Stimulated activated naive B cell treated with anti-CD40 and anti-IgM and Interleukin-4, amounts not matched to agents 10 μg/mL and 1 μg/mL and 100 μg/mL, for 72 hours (primary cell): ENCODE data around the gene OR52B2.
A peak's percentile ranks its signal among the peaks of the same experiment; 100 is the strongest.
"Not testable (repeated sequence)": the region's sequence is repeated elsewhere in the genome, so short reads cannot be mapped to it uniquely, and the experiment has no call there.

Experiments used
- ATAC-seq, 2 donors: fragments of 150-1000 bp; cut with Tn5 transposase; replicated peaks; 2 replicates each; pipeline ENCODE4 v1.10.0; 2021; ENCODE audit warnings: moderate library complexity in 1 of 2
- DNase-seq: peaks from one replicate; pipeline ENCODE4 v3.0.0; 2021
- H3K27ac Mint-ChIP-seq: one replicate; pipeline ENCODE4 v1.8.0; 2022; ENCODE audit warnings: mild to moderate bottlenecking, mixed read lengths
- H3K27me3 Mint-ChIP-seq, 2 donors: one replicate each; pipeline ENCODE4 v1.8.0; 2022; ENCODE audit warnings: mixed read lengths in 2 of 2
- H3K36me3 Mint-ChIP-seq, 2 donors: one replicate each; pipeline ENCODE4 v1.8.0; 2022; ENCODE audit warnings: mixed read lengths in 2 of 2, mild to moderate bottlenecking in 1 of 2
- H3K4me1 Mint-ChIP-seq, 2 donors: one replicate each; pipeline ENCODE4 v1.8.0; 2022; ENCODE audit warnings: mixed read lengths in 2 of 2, mild to moderate bottlenecking in 1 of 2
- H3K4me3 Mint-ChIP-seq, 2 donors: one replicate each; pipeline ENCODE4 v1.8.0; 2022; ENCODE audit warnings: mild to moderate bottlenecking in 2 of 2, mixed read lengths in 2 of 2, moderate library complexity in 1 of 2
- H3K9me3 Mint-ChIP-seq, 2 donors: one replicate each; pipeline ENCODE4 v1.8.0; 2022; ENCODE audit warnings: mixed read lengths in 2 of 2, mild to moderate bottlenecking in 1 of 2

The OR52B2 gene

DNA sequence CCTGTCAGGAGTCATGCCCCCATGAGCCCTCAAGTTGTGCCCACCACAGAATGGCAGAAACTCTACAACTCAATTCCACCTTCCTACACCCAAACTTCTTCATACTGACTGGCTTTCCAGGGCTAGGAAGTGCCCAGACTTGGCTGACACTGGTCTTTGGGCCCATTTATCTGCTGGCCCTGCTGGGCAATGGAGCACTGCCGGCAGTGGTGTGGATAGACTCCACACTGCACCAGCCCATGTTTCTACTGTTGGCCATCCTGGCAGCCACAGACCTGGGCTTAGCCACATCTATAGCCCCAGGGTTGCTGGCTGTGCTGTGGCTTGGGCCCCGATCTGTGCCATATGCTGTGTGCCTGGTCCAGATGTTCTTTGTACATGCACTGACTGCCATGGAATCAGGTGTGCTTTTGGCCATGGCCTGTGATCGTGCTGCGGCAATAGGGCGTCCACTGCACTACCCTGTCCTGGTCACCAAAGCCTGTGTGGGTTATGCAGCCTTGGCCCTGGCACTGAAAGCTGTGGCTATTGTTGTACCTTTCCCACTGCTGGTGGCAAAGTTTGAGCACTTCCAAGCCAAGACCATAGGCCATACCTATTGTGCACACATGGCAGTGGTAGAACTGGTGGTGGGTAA, 29.2 kb upstream of the OR52B2 start, which contains the start of gene OR52W1:
OR52W1 (plus strand) TSS at position 51 of the 637 bp plus-strand sequence; CDS start at position 51, 0 bp downstream.
- peaks cover 8 to 13% of the 10 kb centered on the region in 2 donors for H3K4me1 Mint-ChIP-seq

DNA sequence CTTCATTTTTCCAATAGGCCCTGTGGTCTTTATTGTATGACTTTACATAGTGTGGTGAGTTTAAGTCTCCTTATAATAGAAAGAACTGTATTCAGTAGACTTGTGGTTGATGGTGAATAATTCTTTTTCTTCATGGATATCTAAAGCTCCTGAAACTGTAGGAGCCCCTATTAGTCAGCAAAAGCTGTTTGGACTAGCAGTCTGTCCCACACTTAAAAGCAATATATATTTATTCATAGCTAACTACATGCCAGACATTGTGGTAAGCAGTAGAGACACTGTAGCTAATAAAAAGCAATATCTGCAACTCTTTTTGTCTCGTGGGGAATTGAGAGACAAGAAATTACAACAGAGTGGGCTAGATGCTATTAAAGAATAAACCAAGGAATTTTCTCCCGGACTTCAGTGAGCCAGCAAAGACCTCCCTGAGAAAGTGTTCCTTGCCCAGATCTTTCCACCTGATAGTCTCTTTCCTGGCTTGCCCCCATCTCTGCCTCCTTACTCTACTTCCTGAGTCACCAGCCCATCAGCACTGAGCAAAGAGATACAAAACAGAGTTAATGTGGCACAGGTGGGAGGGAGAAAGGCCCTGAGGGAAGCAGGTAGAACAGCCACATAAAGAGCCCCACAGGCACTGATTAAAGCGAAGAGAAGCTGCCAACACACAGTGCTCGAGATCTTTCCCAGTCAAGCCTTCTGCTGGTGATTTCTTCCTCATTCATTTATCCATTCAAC, 27.5 kb upstream of the OR52B2 start:
- no peak overlapping the region for H3K4me3 Mint-ChIP-seq
- peaks cover 10 to 12% of the 10 kb centered on the region in 2 donors for H3K36me3 Mint-ChIP-seq
- H3K27me3 Mint-ChIP-seq = no peaks in the 10 kb centered on the region
- no peaks in the 10 kb centered on the region for H3K9me3 Mint-ChIP-seq
- no peak for ATAC-seq
- no peak overlapping the region for H3K27ac Mint-ChIP-seq
- no peaks in the 10 kb centered on the region for H3K4me1 Mint-ChIP-seq
- no peak for DNase-seq

More for the DNA sequence above, 29.2 kb upstream of the OR52B2 start, which contains the start of gene OR52W1:
- Mint-ChIP-seq H3K27me3 (no peaks in the 10 kb centered on the region), H3K9me3 (no peaks in the 10 kb centered on the region), H3K27ac (no peak within 1 kb of the TSS), H3K36me3 (peaks cover 16% of the 10 kb centered on the region in 2 donors), H3K4me3 (no peak within 1 kb of the TSS)
- ATAC-seq (no peak), DNase-seq (no peak)

DNA sequence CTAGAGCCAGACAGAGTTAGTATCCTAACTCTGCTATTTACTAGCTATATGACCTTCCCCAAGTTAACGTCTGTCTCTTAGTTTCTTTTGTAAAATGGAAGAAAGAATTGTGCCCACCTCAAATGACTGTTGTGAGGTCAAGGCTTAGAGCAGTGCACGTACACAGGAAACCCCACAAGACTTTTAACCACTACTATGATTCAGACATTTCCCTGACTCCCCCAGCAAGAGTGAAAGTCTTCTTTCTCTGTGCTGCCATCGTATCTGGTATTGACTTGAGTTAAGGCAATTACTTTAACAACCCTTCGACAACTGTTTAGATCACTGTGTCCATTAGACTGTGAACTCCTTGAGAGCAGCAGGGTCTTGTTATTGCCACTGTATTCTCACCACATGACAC, 26.3 kb upstream of the OR52B2 start:
- Mint-ChIP-seq H3K27me3 (peaks cover 0 to 6% of the 10 kb centered on the region in 2 donors), H3K36me3 (peaks cover 9 to 12% of the 10 kb centered on the region in 2 donors)
- no peak for ATAC-seq

DNA sequence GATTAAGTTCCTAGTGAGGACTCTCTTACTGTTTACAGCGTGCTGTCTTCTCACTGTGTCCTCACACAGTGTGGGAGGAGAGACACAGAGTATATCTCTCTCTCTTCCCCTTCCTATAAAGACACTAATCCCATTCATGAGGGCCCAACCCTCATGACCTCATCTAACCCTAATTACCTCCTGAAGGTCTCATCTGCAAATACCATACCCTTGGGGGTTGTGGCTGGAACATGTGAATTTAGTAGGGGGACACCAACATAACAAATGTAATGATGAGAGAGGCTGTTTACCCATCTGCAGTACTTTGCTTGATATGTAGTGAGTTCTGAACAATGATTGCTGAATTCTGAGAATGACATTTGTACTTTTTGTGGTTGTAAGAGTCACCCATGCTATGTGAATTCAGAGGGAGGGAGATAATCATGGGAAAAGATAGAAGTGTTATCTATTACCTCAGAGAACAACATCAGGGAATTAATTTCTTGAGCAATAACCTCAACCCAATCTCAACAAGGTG, 24.0 kb upstream of the OR52B2 start:
- H3K4me3 Mint-ChIP-seq = no peak overlapping the region
- DNase-seq (no peak), ATAC-seq (peak in 1 of 2 donors; percentile 42)
- no peaks in the 10 kb centered on the region for H3K9me3 Mint-ChIP-seq
- H3K36me3 Mint-ChIP-seq = no peaks in the 10 kb centered on the region
- no peaks in the 10 kb centered on the region for H3K4me1 Mint-ChIP-seq
- H3K27me3 Mint-ChIP-seq = peaks cover 0 to 6% of the 10 kb centered on the region in 2 donors
- H3K27ac Mint-ChIP-seq = no peak overlapping the region

More for the DNA sequence above, 26.3 kb upstream of the OR52B2 start:
- no peak for DNase-seq
- H3K4me3 Mint-ChIP-seq = no peak overlapping the region
- H3K9me3 Mint-ChIP-seq = no peaks in the 10 kb centered on the region
- no peak overlapping the region for H3K27ac Mint-ChIP-seq
- no peaks in the 10 kb centered on the region for H3K4me1 Mint-ChIP-seq

DNA sequence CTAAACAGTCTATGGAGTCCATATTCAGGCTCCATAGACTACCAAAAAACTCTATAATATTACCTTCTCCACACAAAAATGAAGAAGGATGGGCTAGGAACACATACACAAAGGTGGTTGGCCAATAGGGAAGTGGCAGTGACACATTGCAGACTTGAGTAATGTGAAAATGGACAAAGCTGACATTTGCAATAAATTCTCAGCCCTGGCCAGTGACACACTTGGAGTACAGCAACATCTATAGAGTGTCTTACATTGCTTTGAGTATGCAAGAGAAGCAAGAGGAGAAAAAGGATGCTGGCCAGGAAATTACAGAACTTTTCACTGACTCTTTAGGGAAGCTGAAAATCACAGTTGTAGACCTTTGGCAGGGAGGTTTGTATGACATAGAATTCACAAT, 21.6 kb upstream of the OR52B2 start:
- no peak for ATAC-seq
- H3K27ac Mint-ChIP-seq = no peak overlapping the region
- no peak for DNase-seq
- peaks cover 0 to 6% of the 10 kb centered on the region in 2 donors for H3K27me3 Mint-ChIP-seq
- no peak overlapping the region for H3K4me3 Mint-ChIP-seq
- no peaks in the 10 kb centered on the region for H3K9me3 Mint-ChIP-seq
- H3K36me3 Mint-ChIP-seq = no peaks in the 10 kb centered on the region
- H3K4me1 Mint-ChIP-seq = no peaks in the 10 kb centered on the region

DNA sequence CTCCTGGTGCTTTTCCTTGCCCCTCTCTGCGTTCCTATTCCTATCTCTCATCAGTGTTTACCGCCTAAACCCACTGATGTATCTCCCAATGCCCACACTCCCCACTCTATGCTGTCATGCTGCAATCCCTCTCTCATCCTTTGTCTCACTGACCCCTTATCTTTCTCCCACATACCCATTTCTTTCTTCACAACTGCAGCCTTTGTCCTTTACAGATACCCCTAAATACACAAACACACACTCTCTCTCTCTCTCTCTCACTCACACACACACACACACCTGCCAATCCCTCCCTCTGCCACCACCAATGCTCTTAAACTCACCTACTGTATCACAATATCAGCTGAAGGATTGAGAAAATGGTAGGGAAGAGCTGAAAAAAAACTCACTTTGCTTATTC, 5.3 kb upstream of the OR52B2 start:
- peaks cover 22% of the 10 kb centered on the region in 2 donors for H3K27me3 Mint-ChIP-seq
- peaks cover 0 to 7% of the 10 kb centered on the region in 2 donors for H3K36me3 Mint-ChIP-seq
- no peak overlapping the region for H3K4me3 Mint-ChIP-seq
- no peaks in the 10 kb centered on the region for H3K4me1 Mint-ChIP-seq
- ATAC-seq (no peak), DNase-seq (no peak)
- H3K27ac Mint-ChIP-seq = no peak overlapping the region
- H3K9me3 Mint-ChIP-seq = peaks cover 0 to 5% of the 10 kb centered on the region in 2 donors

DNA sequence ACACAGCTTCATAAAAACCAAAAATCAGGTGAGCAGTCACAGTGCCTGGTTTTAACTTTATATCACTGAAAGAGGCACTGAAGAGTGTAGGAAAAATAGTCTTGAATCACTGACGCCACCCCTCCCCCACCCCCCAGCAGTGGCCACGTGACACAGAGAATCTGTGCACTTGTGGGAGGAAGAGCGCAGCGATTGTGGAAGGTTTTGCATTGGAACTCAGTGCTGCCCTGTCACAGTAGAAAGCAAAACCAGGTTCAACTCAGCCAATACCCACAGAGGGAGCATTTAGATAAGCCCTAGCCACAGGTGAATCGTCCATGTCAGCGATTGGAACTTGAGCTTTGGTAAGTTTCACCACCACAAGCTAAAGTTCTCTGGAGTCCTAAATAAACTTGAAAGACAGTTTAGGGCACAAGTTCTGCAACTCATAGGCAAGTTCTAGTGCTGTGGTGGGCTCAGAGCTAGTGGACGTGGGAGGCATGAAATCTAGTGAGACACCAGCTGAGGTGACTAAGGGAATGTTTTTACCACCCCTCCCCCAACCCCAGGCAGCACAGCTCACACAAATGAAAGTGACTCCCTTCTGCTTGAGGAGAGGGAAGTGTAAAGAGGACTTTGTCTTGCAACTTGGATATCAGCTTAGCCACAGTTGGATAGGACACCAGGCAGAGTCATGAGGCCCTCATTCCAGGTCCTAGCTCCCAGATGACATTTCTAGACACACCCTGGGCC, 13.3 kb downstream of the OR52B2 start:
- ATAC-seq = no peak
- Mint-ChIP-seq H3K4me1 (no peaks in the 10 kb centered on the region), H3K27ac (no peak overlapping the region), H3K9me3 (no peaks in the 10 kb centered on the region), H3K36me3 (no peaks in the 10 kb centered on the region), H3K27me3 (peaks cover 3 to 6% of the 10 kb centered on the region in 2 donors), H3K4me3 (no peak overlapping the region)
- no peak for DNase-seq

DNA sequence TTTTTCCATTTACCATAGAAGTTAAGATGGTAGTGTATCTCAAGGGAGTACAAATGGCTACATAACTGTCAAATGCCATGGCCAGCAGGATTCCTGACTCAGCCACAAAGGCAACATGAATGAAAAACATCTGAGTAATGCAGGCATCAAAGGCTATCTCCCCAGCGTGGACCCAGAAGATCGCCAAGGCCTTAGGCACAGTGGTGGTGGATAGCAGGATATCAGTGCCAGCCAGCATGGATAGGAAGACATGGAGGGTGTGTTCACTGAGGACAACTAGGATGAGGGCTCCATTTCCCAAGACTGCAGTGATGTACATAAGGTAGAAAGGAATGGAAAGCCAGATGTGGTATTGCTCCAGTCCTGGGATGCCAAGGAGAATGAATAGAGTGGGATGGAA, 18.0 kb downstream of the OR52B2 start:
- no peaks in the 10 kb centered on the region for H3K4me1 Mint-ChIP-seq
- H3K9me3 Mint-ChIP-seq = peaks cover 0 to 3% of the 10 kb centered on the region in 2 donors
- no peak overlapping the region for H3K4me3 Mint-ChIP-seq
- no peaks in the 10 kb centered on the region for H3K36me3 Mint-ChIP-seq
- no peak overlapping the region for H3K27ac Mint-ChIP-seq
- no peak for ATAC-seq
- H3K27me3 Mint-ChIP-seq = peaks cover 6 to 7% of the 10 kb centered on the region in 2 donors
- DNase-seq = no peak

DNA sequence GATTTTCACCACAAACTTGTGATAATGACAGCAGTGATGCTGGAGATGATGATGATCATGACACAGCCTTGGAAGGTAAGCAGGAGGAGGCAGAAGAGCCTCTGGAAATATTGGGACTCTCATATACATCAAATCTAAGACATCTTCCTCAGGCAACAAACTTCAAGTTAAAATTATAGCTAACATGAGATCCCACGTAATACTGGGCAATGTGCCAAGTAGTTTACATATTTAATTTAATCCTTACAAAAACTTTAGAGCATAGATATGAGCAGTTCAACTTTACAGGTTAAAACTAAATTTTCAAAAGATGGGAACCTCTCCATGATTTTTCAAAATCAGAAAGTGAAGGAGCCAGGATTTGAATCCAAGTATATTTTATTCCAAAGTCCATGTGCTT, 19.0 kb downstream of the OR52B2 start:
- H3K4me3 Mint-ChIP-seq = no peak overlapping the region
- H3K9me3 Mint-ChIP-seq = peaks cover 0 to 3% of the 10 kb centered on the region in 2 donors
- H3K36me3 Mint-ChIP-seq = no peaks in the 10 kb centered on the region
- H3K27ac Mint-ChIP-seq = no peak overlapping the region
- no peak for DNase-seq
- no peak for ATAC-seq
- no peaks in the 10 kb centered on the region for H3K4me1 Mint-ChIP-seq
- H3K27me3 Mint-ChIP-seq = peaks cover 4% of the 10 kb centered on the region in 2 donors

DNA sequence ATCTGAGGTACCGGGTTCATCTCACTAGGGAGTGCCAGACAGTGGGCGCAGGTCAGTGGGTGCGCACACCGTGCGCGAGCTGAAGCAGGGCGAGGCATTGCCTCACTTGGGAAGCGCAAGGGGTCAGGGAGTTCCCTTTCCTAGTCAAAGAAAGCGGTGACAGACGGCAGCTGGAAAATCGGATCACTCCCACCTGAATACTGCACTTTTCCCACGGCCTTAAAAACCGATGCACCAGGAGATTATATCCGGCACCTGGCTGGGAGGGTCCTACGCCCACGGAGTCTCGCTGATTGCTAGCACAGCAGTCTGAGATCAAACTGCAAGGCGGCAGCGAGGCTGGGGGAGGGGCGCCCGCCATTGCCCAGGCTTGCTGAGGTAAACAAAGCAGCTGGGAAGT, 26.4 kb downstream of the OR52B2 start:
- H3K27me3 Mint-ChIP-seq, DNase-seq, H3K4me1 Mint-ChIP-seq, H3K36me3 Mint-ChIP-seq, H3K4me3 Mint-ChIP-seq, H3K9me3 Mint-ChIP-seq, ATAC-seq, H3K27ac Mint-ChIP-seq: not testable (repeated sequence)

DNA sequence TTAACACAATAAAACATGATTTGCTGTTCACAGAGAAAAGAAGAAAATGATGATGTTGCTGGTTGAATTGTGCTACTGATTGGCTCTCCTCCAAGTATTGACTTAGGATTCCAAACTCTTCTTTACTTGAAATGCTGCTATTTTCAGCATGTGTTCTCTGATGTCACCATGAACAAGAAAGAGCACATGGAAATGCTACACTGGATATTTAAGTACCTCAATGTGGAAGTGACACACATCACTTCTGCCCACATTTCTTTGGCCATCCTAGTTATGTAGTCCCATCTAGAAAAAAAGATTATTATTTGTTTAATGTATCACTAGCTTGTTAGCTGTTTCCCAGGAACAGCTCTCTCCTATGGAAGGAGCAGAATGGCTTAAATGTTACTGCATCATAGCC, 27.2 kb downstream of the OR52B2 start:
- H3K27me3 Mint-ChIP-seq = peaks cover 0 to 16% of the 10 kb centered on the region in 2 donors
- DNase-seq (no peak), ATAC-seq (no peak)
- no peak overlapping the region for H3K4me3 Mint-ChIP-seq
- no peaks in the 10 kb centered on the region for H3K36me3 Mint-ChIP-seq
- H3K27ac Mint-ChIP-seq = no peak overlapping the region
- no peaks in the 10 kb centered on the region for H3K9me3 Mint-ChIP-seq
- no peaks in the 10 kb centered on the region for H3K4me1 Mint-ChIP-seq

DNA sequence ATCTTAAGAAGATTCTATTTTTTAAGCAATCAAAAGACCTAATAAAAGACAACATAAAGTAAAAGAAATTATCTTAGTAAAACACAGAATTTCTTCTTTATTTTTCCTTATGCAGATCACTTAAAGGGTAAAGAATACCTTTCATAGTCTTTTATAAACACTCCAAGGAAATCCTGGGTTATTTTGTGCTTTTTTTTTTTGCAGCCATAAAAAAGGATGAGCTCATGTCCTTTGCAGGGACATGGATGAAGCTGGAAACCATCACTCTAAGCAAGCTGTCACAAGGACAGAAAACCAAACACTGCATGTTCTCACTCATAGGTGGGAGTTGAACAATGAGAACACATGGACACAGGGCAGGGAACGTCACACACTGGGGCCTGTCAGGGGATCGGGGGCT, 34.2 kb downstream of the OR52B2 start:
- not testable (repeated sequence) for H3K4me1 Mint-ChIP-seq
- peaks cover 4 to 22% of the 10 kb centered on the region in 2 donors for H3K27me3 Mint-ChIP-seq

DNA sequence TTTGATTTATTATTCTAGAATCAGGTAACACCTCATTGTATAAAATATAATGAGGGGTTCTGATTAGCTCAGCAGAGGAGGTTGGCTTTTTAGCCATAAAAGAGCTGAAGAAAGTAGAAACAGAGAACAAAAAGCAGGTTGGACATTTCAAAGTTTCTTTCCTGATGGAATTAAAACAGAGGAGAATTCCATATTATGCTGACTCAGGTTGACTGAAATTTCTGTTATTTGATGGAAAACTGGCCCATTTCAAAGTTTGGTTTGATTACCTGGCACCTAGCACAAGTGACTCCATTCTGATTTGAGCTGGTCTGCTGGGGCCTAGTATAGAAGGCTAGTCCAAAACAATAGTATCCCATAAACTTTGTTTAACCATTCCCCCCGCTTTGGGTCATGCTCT, 37.7 kb downstream of the OR52B2 start:
- H3K4me3 Mint-ChIP-seq = no peak overlapping the region
- no peak overlapping the region for H3K27ac Mint-ChIP-seq
- H3K36me3 Mint-ChIP-seq = no peaks in the 10 kb centered on the region
- peaks cover 4 to 5% of the 10 kb centered on the region in 2 donors for H3K27me3 Mint-ChIP-seq
- no peaks in the 10 kb centered on the region for H3K4me1 Mint-ChIP-seq
- no peak for ATAC-seq
- H3K9me3 Mint-ChIP-seq = peaks cover 0 to 1% of the 10 kb centered on the region in 2 donors
- no peak for DNase-seq

More for the DNA sequence above, 34.2 kb downstream of the OR52B2 start:
- not testable (repeated sequence) for H3K36me3 Mint-ChIP-seq, H3K27ac Mint-ChIP-seq, H3K4me3 Mint-ChIP-seq, DNase-seq, ATAC-seq, H3K9me3 Mint-ChIP-seq

DNA sequence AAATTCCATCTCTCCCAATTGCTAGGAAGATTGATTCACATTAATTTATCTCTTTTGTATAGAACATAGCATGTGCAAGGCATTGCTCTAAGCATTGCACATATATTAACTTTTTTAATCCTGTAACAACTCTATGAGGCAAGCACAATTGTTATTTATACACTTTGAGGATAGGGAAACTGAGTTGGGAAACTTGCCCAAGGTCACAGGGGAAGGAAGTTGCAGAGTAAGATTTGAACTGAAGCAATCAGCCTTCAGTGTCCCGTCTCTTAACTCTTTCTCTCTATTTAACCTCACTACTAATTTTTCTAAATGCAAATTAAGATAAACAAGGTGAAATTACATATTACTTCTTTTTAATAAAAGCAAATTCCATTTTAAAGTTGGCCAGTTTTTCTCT, 40.5 kb downstream of the OR52B2 start:
- no peak overlapping the region for H3K27ac Mint-ChIP-seq
- H3K4me1 Mint-ChIP-seq = no peaks in the 10 kb centered on the region
- H3K4me3 Mint-ChIP-seq = no peak overlapping the region
- no peak for ATAC-seq
- no peaks in the 10 kb centered on the region for H3K36me3 Mint-ChIP-seq
- no peak for DNase-seq
- H3K27me3 Mint-ChIP-seq = peaks cover under 1 to 5% of the 10 kb centered on the region in 2 donors
- no peaks in the 10 kb centered on the region for H3K9me3 Mint-ChIP-seq
